Sigmoid colon (tissue), 7 donors: Measurements from ENCODE around the gene MBD2. TPM values are rescaled to one million over a fixed set of nuclear protein-coding genes. Genes with fewer than 3 reads are reported as not detected.
"Not testable (repeated sequence)": the region's sequence is repeated elsewhere in the genome, so short reads cannot be mapped to it uniquely, and the experiment has no call there.

Experiments
- DNase-seq: peaks from one replicate; pipeline ENCODE4 v3.0.0-alpha.2; 2019
- H3K27ac ChIP-seq, 4 donors: fragments of 200-600 bp; sonication (generic); one replicate each; pipeline ENCODE4 v1.5.1; 2016 to 2019; ENCODE audit warnings: mild to moderate bottlenecking in 1 of 4
- H3K27me3 ChIP-seq, 3 donors: fragments of 200-600 bp; sonication (generic); one replicate each; pipeline ENCODE4 v1.5.1; 2019; ENCODE audit warnings: mild to moderate bottlenecking in 1 of 3
- H3K36me3 ChIP-seq, 4 donors: fragments of 200-600 bp; sonication (generic); one replicate each; pipeline ENCODE4 v1.5.1; 2016 to 2019
- H3K4me1 ChIP-seq, 4 donors: fragments of 200-600 bp; sonication (generic); one replicate each; pipeline ENCODE4 v1.5.1; 2017 to 2019
- H3K4me3 ChIP-seq, 4 donors: fragments of 200-600 bp; sonication (generic); one replicate each; pipeline ENCODE4 v1.5.1; 2017 to 2019; ENCODE audit warnings: mild to moderate bottlenecking in 2 of 4, moderate library complexity in 1 of 4
- H3K9me3 ChIP-seq, 4 donors: fragments of 200-600 bp in 3 of 4; sonication (generic) in 3 of 4; one replicate each; pipeline versions ENCODE4 v1.5.1 to v1.6.1; 2013 to 2019
- CTCF ChIP-seq, 4 experiments: fragments of 450-650 bp in 3 of 4; fragments of 200-600 bp in 1 of 4; IDR thresholded peaks; one replicate each; pipeline ENCODE4 v1.5.1; 2016 to 2019; ENCODE audit warnings: antibody characterized with exemption in 4 of 4, mild to moderate bottlenecking in 3 of 4, moderate library complexity in 2 of 4
- EP300 ChIP-seq, 4 donors: sonication (generic); formaldehyde crosslinking; IDR thresholded peaks; one replicate each; pipeline ENCODE4 v1.6.1; 2017; ENCODE audit warnings: antibody characterized with exemption in 4 of 4
- POLR2A ChIP-seq, 2 donors: fragments of 450-650 bp; IDR thresholded peaks; one replicate each; pipeline ENCODE4 v1.6.1; 2016; ENCODE audit warnings: antibody characterized with exemption in 2 of 2, mild to moderate bottlenecking in 2 of 2, moderate library complexity in 2 of 2
- POLR2AphosphoS5 ChIP-seq, 4 donors: sonication (generic); formaldehyde crosslinking; IDR thresholded peaks; one replicate each; pipeline ENCODE4 v1.6.1; 2017; ENCODE audit warnings: antibody characterized with exemption in 4 of 4
- WGBS, 2 donors: extraction: QIAGEN DNeasy Blood & Tissue Kit; methylation state at CpG; one replicate each; pipeline ENCODE4 v1.1.7; 2013; 5-methylcytosine and 5-hydroxymethylcytosine counted together
- intact Hi-C: fragments of 100-400 bp; cut with DNase I; formaldehyde crosslinking; loops from one replicate; pipeline ENCODE4 v1.15.1; 2023
- polyA plus RNA-seq, 3 donors: library from polyadenylated mRNA; stranded (reverse); fragments of 200-250 nt; gene quantifications; one replicate each; pipeline ENCODE4 v1.2.3, GENCODE V29; 2013
- total RNA-seq, 4 donors: library from RNA; depleted of rRNA; stranded (reverse); fragments of >200 nt; gene quantifications; one replicate each; pipeline ENCODE4 v1.1.0, GENCODE V29; 2016
- donor health status: healthy with polysubstance abuse.
- donor health status: Bipolar disorder and iron deficiency.
- donor health status: healthy.

MBD2 gene
- total and polyA plus RNA-seq, 7 donors = 21.4 to 36.7 (median 32.1) TPM

DNA sequence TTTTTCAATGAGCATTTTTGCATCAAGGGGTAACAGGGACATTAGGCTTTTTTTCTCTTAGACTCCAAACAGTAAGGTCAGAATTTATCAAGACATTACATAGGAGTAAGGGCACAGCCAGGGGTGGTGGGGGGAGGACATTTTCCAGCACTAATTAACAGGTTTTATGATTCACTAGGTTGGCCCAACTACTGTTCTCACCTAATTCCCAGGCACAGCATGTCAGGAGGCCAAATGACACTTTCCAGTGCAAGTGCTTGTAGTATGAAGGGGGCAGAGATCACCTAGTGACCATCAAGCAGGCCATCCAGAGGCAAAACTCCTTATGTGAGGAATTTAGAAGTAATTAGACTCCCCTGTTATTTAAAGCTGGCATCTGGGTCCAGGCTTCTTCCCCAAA is 3.9 kb upstream of the MBD2 start:
- TF ChIP-seq POLR2AphosphoS5 (IDR thresholded peaks at IDR 0.05) = no peak
- no peak for TF ChIP-seq EP300 (IDR thresholded peaks at IDR 0.05)
- no peak for TF ChIP-seq CTCF (IDR thresholded peaks at IDR 0.05)
- TF ChIP-seq POLR2A (IDR thresholded peaks at IDR 0.05) = no peak
- no peak for DNase-seq
- H3K4me3 ChIP-seq = no peak overlapping the region
- intact Hi-C loops = no loop called here
- H3K4me1 ChIP-seq = peaks cover 0 to 4% (median under 1%) of the 10 kb centered on the region in 4 donors
- no peak overlapping the region for H3K27ac ChIP-seq
- no peaks in the 10 kb centered on the region for H3K9me3 ChIP-seq
- H3K36me3 ChIP-seq = no peaks in the 10 kb centered on the region
- no peaks in the 10 kb centered on the region for H3K27me3 ChIP-seq

DNA sequence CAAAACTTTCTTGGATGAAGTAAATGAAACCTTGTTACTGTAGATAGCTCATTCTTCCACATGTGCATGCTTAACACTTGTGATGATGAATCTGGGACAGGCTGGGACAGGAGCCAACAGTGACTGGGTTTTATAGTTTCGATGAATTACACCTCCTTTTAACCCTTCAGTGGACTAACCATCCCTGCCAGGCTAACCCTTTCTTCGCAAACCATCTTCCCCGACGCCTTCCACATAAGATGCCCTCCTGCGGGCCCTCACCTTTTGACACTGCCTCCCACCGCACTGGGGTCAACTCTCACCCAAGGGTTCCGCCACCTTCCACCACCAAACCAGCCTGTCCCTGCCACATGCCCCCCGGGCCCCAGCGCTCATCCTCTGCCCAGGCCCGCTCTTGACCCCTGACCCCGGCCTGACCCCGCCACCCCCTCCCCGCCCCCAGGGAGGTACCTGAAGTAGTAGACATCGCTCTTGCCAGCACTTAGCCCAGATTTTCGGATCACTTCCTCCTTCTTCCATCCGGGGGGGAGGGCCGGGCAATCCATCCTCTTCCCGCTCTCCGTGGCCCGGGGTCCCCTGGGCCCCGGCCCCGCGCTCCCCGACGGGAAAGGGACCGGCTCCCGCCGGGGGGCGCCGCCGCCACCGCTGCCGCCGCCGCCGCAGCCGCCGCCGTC is 764 bp downstream of the MBD2 start:
- peak overlapping the region; percentile 75 to 88 (median 86) for H3K27ac ChIP-seq
- TF ChIP-seq EP300 (IDR thresholded peaks at IDR 0.05) (no peak), CTCF (IDR thresholded peaks at IDR 0.05) (no peak), POLR2AphosphoS5 (IDR thresholded peaks at IDR 0.05) (peak in 2 of 4 donors; percentile 24 to 44), POLR2A (IDR thresholded peaks at IDR 0.05) (no peak)
- no peaks in the 10 kb centered on the region for H3K27me3 ChIP-seq
- H3K4me3 ChIP-seq = peak overlapping the region; percentile 69 to 90 (median 82)
- H3K9me3 ChIP-seq = no peaks in the 10 kb centered on the region
- no peaks in the 10 kb centered on the region for H3K36me3 ChIP-seq
- H3K4me1 ChIP-seq = peaks cover 0 to 43% (median 29%) of the 10 kb centered on the region in 4 donors
- intact Hi-C loops = no loop called here
- peak; percentile 92 for DNase-seq
- 1% methylated on average over 39 of the region's 39 CpGs for WGBS, 2 donors

DNA sequence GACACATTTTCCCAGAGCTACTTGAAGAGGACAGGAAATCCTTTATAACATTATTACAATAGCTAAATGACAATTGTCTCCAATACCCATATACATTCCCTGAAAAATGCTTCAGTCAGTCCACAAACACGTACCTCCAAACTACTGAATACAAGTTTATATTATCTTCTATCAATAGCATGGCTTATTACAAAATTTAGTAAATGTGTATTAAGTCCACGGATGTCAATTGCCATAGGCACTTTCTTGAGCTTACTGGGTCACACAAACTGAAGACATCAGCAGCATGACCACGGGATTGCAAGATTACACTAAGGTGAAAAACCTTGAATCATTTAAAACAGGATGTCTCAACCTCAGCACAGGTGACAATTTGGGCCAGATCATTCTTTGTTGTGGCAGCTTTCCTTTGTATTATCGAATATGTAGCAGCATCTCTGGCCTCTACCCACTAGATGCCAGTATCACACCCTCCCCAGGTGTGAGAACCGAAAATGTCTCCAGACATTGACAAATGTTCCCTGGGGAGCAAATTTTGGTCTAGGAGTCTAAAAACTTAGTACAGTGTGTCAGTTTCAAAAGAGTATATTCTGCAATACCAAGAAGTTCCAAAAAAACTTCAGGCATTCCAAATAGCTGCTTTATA is 1.4 kb downstream of the MBD2 start:
- no peak for TF ChIP-seq EP300 (IDR thresholded peaks at IDR 0.05)
- TF ChIP-seq POLR2AphosphoS5 (IDR thresholded peaks at IDR 0.05) = no peak
- TF ChIP-seq POLR2A (IDR thresholded peaks at IDR 0.05) = no peak
- no peak for TF ChIP-seq CTCF (IDR thresholded peaks at IDR 0.05)
- no peak for DNase-seq
- H3K9me3 ChIP-seq = no peaks in the 10 kb centered on the region
- 4 to 19% methylated on average over 5 of the region's 5 CpGs for WGBS, 2 donors
- H3K27me3 ChIP-seq = no peaks in the 10 kb centered on the region
- peak overlapping the region; percentile 75 to 88 (median 86) for H3K27ac ChIP-seq
- H3K4me3 ChIP-seq = peak overlapping the region; percentile 69 to 90 (median 82)
- intact Hi-C loops = no loop called here
- no peaks in the 10 kb centered on the region for H3K36me3 ChIP-seq
- peaks cover 0 to 48% (median 30%) of the 10 kb centered on the region in 4 donors for H3K4me1 ChIP-seq

DNA sequence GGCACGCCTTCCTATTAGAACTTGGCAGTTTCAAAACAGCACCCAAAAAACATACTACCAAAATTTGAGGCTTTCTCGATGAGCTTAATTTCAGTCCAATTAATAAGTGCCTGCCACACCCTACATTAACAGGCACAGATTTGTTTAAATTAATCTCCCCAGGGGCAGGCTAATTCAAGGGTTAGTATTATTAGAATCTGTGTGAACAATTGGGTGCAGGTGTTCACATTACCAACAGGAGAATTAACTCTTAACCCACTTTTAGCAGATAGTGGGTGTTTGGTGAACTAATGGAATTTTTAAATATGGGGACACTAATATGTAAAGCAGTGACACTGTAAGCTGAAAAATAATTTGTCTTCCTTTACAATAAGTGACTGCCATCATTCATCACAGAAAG is 4.1 kb downstream of the MBD2 start:
- no peak overlapping the region for H3K4me3 ChIP-seq
- H3K4me1 ChIP-seq = peaks cover 0 to 56% (median 30%) of the 10 kb centered on the region in 4 donors
- no peak overlapping the region for H3K27ac ChIP-seq
- no peaks in the 10 kb centered on the region for H3K36me3 ChIP-seq
- intact Hi-C loops = no loop called here
- H3K9me3 ChIP-seq = no peaks in the 10 kb centered on the region
- no peak for TF ChIP-seq EP300 (IDR thresholded peaks at IDR 0.05)
- no peak for TF ChIP-seq POLR2AphosphoS5 (IDR thresholded peaks at IDR 0.05)
- TF ChIP-seq POLR2A (IDR thresholded peaks at IDR 0.05) = no peak
- TF ChIP-seq CTCF (IDR thresholded peaks at IDR 0.05) = no peak
- DNase-seq = no peak
- 26 to 54% methylated on average over 2 of the region's 2 CpGs for WGBS, 2 donors
- H3K27me3 ChIP-seq = no peaks in the 10 kb centered on the region

- H3K27ac ChIP-seq, H3K36me3 ChIP-seq, H3K27me3 ChIP-seq, H3K9me3 ChIP-seq, DNase-seq, intact Hi-C loops, H3K4me3 ChIP-seq: not testable (repeated sequence)
- H3K4me1 ChIP-seq = peaks cover 0 to 61% (median 30%) of the 10 kb centered on the region in 4 donors
- WGBS, 2 donors = 90 to 91% methylated on average over 6 of the region's 6 CpGs
Measured at GRCh38 chr18:54218803-54219202, 5.7 kb downstream of the MBD2 start.
